Chondrocyte (in vitro differentiated cells): ENCODE results near the gene LEAP2. TPM values are rescaled to one million over a fixed set of nuclear protein-coding genes. Genes with fewer than 3 reads are reported as not detected.

Experiments
- DNase-seq: peaks from one replicate; pipeline ENCODE4 v3.0.0; 2021; ENCODE audit warnings: mixed read lengths, low spot score
- H3K27ac Mint-ChIP-seq: one replicate; pipeline ENCODE4 v1.8.0; 2021; ENCODE audit warnings: mild to moderate bottlenecking, moderate library complexity, mixed read lengths; ENCODE audit not compliant: unreplicated experiment
- H3K27me3 Mint-ChIP-seq: 2 replicates; pipeline ENCODE4 v1.8.0; 2021; ENCODE audit warnings: low read depth, mixed read lengths
- H3K36me3 Mint-ChIP-seq: 2 replicates; pipeline ENCODE4 v1.8.0; 2021; ENCODE audit warnings: low read depth, mixed read lengths
- H3K4me1 Mint-ChIP-seq: 2 replicates; pipeline ENCODE4 v1.8.0; 2021; ENCODE audit warnings: low read depth, mild to moderate bottlenecking, mixed read lengths
- H3K4me3 Mint-ChIP-seq: one replicate; pipeline ENCODE4 v1.8.0; 2021; ENCODE audit warnings: mild to moderate bottlenecking, moderate library complexity, mixed read lengths; ENCODE audit not compliant: unreplicated experiment
- H3K9me3 Mint-ChIP-seq: 2 replicates; pipeline ENCODE4 v1.8.0; 2021; ENCODE audit warnings: low read depth, mixed read lengths
- CTCF ChIP-seq: fragments of 200-600 bp; sonication (generic); IDR thresholded peaks from 2 replicates; pipeline ENCODE4 v1.5.0; 2021; ENCODE audit warnings: antibody characterized with exemption, mild to moderate bottlenecking, moderate library complexity
- total RNA-seq: library from RNA; stranded (reverse); gene quantifications from 3 replicates; pipeline ENCODE4 v1.2.1, GENCODE V29; 2021

The LEAP2 gene
- total RNA-seq, 1 donor from 2014 or later = 0.35 TPM

GRCh38 chr5:132871459-132872284 is 1.8 kb upstream of the LEAP2 start:
- Mint-ChIP-seq H3K9me3 (no peaks in the 10 kb centered on the region), H3K4me1 (peaks cover 31% of the 10 kb centered on the region), H3K27ac (peak overlapping the region; percentile 27), H3K27me3 (no peaks in the 10 kb centered on the region), H3K4me3 (no peak overlapping the region), H3K36me3 (peaks cover 19% of the 10 kb centered on the region)
- TF ChIP-seq CTCF = no peak
- DNase-seq = no peak

GRCh38 chr5:132872788-132873118 is 715 bp upstream of the LEAP2 start:
- H3K36me3 Mint-ChIP-seq = peaks cover 20% of the 10 kb centered on the region
- no peak for TF ChIP-seq CTCF
- no peak for DNase-seq
- H3K27me3 Mint-ChIP-seq = no peaks in the 10 kb centered on the region
- H3K27ac Mint-ChIP-seq = peak overlapping the region; percentile 39
- H3K4me3 Mint-ChIP-seq = no peak overlapping the region
- no peaks in the 10 kb centered on the region for H3K9me3 Mint-ChIP-seq
- peaks cover 31% of the 10 kb centered on the region for H3K4me1 Mint-ChIP-seq

- Mint-ChIP-seq H3K9me3 (no peaks in the 10 kb centered on the region), H3K4me3 (no peak overlapping the region), H3K27ac (no peak overlapping the region), H3K4me1 (peaks cover 33% of the 10 kb centered on the region), H3K27me3 (no peaks in the 10 kb centered on the region), H3K36me3 (peaks cover 24% of the 10 kb centered on the region)
- no peak for DNase-seq
- no peak for TF ChIP-seq CTCF
Measured at GRCh38 chr5:132873930-132874271, 433 bp downstream of the LEAP2 start.

GRCh38 chr5:132876020-132876759 is 2.7 kb downstream of the LEAP2 start:
- H3K4me1 Mint-ChIP-seq = peaks cover 33% of the 10 kb centered on the region
- H3K4me3 Mint-ChIP-seq = no peak overlapping the region
- TF ChIP-seq CTCF = no peak
- DNase-seq = no peak
- H3K36me3 Mint-ChIP-seq = peaks cover 31% of the 10 kb centered on the region
- peak overlapping the region; percentile 50 for H3K27ac Mint-ChIP-seq
- no peaks in the 10 kb centered on the region for H3K9me3 Mint-ChIP-seq
- H3K27me3 Mint-ChIP-seq = no peaks in the 10 kb centered on the region

- H3K4me1 Mint-ChIP-seq = peaks cover 33% of the 10 kb centered on the region
- DNase-seq = no peak
- no peak overlapping the region for H3K4me3 Mint-ChIP-seq
- TF ChIP-seq CTCF = no peak
- no peaks in the 10 kb centered on the region for H3K27me3 Mint-ChIP-seq
- peaks cover 31% of the 10 kb centered on the region for H3K36me3 Mint-ChIP-seq
- H3K27ac Mint-ChIP-seq = peak overlapping the region; percentile 49
- H3K9me3 Mint-ChIP-seq = no peaks in the 10 kb centered on the region
Measured at GRCh38 chr5:132877466-132877865, 4.0 kb downstream of the LEAP2 start.
